Measurements from ENCODE around the gene MFSD6.

The MFSD6 gene

GRCh38 chr2:190534310-190535120, 126.4 kb downstream of the MFSD6 start, which contains the start of gene NEMP2 (continued):
- TF ChIP-seq ZNF843 (tag by site-specific recombination; IDR thresholded peaks at IDR 0.05) (no peak), ZNF18 (tag by site-specific recombination; IDR thresholded peaks at IDR 0.05) (no peak), ZNF10 (tag by site-specific recombination; IDR thresholded peaks at IDR 0.05) (no peak), ZBTB1 (tag by site-specific recombination; IDR thresholded peaks at IDR 0.05) (no peak), PRDM10 (tag by site-specific recombination; IDR thresholded peaks at IDR 0.05) (peak; percentile 61), ZBTB6 (tag by site-specific recombination; IDR thresholded peaks at IDR 0.05) (no peak), ZNF175 (tag by site-specific recombination; IDR thresholded peaks at IDR 0.05) (no peak), ZNF501 (tag by site-specific recombination; IDR thresholded peaks at IDR 0.05) (no peak), ZNF155 (tag by site-specific recombination; IDR thresholded peaks at IDR 0.05) (no peak), ZNF211 (tag by site-specific recombination; IDR thresholded peaks at IDR 0.05; ENCODE audit: low read depth) (no peak), ZNF394 (tag by site-specific recombination; IDR thresholded peaks at IDR 0.05; ENCODE audit: borderline replicate concordance) (no peak), ZNF292 (tag by site-specific recombination; IDR thresholded peaks at IDR 0.05; ENCODE audit: borderline replicate concordance, low read depth) (no peak), YY1 (tag by site-specific recombination; IDR thresholded peaks at IDR 0.05) (peak; percentile 31; the same call in 1 of the 2 replicates), BCL6B (tag by site-specific recombination; IDR thresholded peaks at IDR 0.05) (no peak), ZFP37 (tag by site-specific recombination; IDR thresholded peaks at IDR 0.05) (no peak), ZNF548 (tag by site-specific recombination; IDR thresholded peaks at IDR 0.05) (no peak), GFI1B (tag by site-specific recombination; IDR thresholded peaks at IDR 0.05) (no peak), ZNF48 (tag by site-specific recombination; IDR thresholded peaks at IDR 0.05) (no peak), ZFP3 (tag by site-specific recombination; IDR thresholded peaks at IDR 0.05; ENCODE audit: low read depth) (no peak), ZNF530 (tag by site-specific recombination; IDR thresholded peaks at IDR 0.05; ENCODE audit: low read depth) (no peak), HOXA7 (CRISPR knock-in tag; IDR thresholded peaks at IDR 0.05; ENCODE audit: borderline replicate concordance) (no peak), ZNF571 (tag by site-specific recombination; IDR thresholded peaks at IDR 0.05) (no peak), ZNF174 (tag by site-specific recombination; IDR thresholded peaks at IDR 0.05) (no peak), CTCF (tag by site-specific recombination; IDR thresholded peaks at IDR 0.05) (no peak), GLIS1 (tag by site-specific recombination; IDR thresholded peaks at IDR 0.05) (peak; percentile 61), ZNF600 (tag by site-specific recombination; IDR thresholded peaks at IDR 0.05) (peak; percentile 21; the same call in 1 of the 2 replicates), KLF1 (tag by site-specific recombination; IDR thresholded peaks at IDR 0.05) (peak; percentile 86), ZNF214 (tag by site-specific recombination; IDR thresholded peaks at IDR 0.05; ENCODE audit: borderline replicate concordance) (no peak), ZNF792 (tag by site-specific recombination; IDR thresholded peaks at IDR 0.05) (no peak), ZNF221 (tag by site-specific recombination; IDR thresholded peaks at IDR 0.05; ENCODE audit: borderline replicate concordance) (no peak), ZNF768 (tag by site-specific recombination; IDR thresholded peaks at IDR 0.05) (no peak), ZNF114 (tag by site-specific recombination; IDR thresholded peaks at IDR 0.05) (no peak)
